ENCODE data around the gene RIMBP3C.
"Not testable (repeated sequence)": the region's sequence is repeated elsewhere in the genome, so short reads cannot be mapped to it uniquely, and the experiment has no call there.

The RIMBP3C gene

GRCh38 chr22:21573750-21574494 lies 22.7 kb upstream of the RIMBP3C start:
- no peak for DNase-seq

GRCh38 chr22:21573293-21573734 lies 22.1 kb upstream of the RIMBP3C start:
- no peak for DNase-seq

- DNase-seq = no peak
Observed at GRCh38 chr22:21571679-21572078, 20.4 kb upstream of the RIMBP3C start.

DNA sequence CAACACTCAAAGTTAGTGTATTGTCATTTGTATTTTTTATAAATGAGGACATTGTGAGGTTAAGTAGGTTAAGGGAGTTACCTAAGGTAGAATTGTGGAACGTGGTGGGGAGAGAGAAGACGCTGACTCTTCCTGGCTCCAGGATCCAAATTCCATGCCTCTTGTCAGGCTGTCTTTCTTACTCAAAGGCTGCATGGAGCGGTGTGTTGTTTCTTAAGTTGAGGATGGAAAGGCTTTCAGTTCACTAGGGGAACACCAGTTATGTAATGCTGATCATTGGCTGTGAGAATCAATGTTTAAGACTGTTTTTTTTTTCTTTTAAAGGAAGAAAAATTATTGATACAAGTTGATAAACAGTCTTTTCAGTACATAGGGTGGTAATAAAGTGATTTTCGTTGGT lies 19.1 kb upstream of the RIMBP3C start:
- no peak for DNase-seq

DNA sequence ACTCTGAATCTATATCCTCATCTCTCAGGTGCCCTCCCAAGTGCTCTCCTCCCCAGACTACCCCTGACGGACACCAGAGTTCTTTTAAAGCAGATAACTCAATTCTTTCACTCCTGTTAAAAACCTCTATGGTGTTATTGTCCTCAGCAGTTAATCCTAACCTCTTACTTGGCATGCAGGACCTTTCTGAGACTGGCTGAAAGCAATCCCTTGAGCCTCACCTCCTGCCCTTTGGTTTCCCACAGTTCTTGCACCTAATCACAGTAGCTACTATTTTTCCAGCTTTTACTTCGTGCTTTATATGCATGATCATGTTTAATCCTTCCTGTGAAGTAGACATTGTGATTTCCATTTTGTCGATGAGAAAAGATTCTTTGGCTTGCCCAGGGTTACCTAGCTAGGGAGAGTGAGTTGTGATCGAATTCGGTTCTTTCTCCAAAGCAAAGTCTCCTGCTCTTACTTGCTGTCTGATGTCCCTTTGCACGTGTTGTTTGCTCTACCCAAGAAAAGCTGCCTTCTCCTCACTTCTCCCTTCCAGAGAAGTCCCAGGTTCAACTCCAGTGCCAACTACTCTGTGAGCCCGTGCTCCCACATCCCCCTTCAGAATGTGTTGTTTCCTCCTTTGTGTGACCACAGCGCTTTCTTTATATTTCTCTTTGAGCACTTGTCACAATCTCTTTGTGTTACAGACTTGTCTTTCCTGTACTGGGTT lies 18.4 kb upstream of the RIMBP3C start:
- no peak for DNase-seq

GRCh38 chr22:21569076-21569427 lies 17.8 kb upstream of the RIMBP3C start:
- DNase-seq = not testable (repeated sequence)

GRCh38 chr22:21568347-21569075 lies 17.2 kb upstream of the RIMBP3C start:
- DNase-seq = no peak

GRCh38 chr22:21567456-21568346 lies 16.4 kb upstream of the RIMBP3C start, which contains the start of gene UBE2L3:
UBE2L3 (plus strand) TSS chr22:21567714; CDS start chr22:21567745, 31 bp downstream.
- peak; percentile 65 for DNase-seq

DNA sequence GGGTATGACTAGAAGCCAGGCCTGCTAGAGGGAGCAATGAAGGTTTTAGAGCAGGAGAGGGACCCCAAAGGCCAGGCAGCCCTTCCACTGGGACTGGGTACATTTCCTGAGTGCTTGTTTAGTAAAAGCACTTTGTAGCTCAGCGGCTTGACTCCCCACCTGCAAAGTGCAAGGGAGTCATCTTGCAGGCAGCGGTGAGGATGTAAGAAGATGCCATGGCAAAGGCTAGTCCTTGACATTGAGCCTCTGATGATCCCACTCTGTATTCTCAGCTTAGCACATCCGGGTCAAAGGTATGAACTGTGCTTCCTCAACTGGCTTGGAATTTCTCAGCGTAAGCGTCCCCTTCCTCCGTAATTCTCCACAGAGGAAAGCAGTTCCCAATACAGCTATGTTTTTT lies 13.2 kb upstream of the RIMBP3C start:
- DNase-seq = no peak

DNA sequence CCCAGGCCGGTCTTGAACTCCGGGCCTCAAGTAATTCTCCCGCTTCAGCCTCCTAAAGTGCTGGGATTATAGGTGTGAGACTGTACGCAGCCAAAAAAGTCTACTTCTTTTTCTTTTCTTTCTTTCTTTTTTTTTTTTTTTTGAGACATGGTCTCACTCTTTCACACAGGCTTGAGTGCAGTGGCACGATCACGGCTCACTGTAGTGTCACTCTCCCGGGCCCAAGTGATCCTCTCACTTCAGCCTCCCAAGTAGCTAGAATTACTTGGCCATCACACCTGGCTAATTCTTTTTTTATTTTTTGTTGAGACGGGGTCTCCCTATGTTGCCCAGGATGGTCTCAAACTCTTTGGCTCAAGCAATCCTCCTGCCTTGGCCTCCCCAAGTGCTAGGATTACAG lies 12.7 kb upstream of the RIMBP3C start:
- DNase-seq = no peak

GRCh38 chr22:21560657-21561056 lies 9.4 kb upstream of the RIMBP3C start:
- DNase-seq = not testable (repeated sequence)

DNA sequence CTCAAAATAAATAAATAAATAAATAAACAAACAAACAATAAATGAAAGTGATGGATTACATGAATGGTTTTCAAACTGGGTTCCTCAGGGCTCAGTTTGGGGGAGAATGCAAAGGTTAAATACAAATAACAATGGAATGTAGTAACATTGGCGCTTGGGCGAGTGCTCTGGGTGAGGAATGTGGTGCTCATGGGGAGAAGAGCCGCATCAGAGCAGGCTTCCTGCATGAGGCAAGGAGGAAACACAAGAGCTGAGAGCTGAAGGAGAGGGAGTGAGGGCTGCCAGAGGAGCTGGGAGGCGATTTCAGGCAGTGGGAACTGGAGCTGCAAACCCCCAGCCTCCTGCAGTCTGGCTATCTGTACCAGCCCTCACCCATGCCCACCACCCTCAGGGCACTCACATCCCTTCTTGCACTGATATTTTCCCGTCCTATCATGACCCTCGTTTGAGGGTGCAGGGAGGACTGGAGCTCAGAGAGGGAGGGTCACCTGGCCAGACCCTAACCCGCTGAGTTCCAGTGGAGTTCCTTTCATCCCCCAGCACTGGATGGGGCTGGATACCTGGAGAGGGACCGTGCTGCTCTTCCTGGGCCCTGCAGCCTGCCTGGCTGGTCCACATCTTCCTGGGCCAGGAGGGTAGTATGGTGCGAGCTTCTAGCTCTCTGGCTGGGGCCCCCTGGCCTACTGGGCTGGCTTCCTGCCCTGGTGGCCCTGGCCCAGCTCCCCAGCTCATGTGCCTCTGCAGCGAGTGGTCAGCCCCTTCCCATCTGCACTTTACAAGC lies 8.3 kb upstream of the RIMBP3C start:
- DNase-seq = not testable (repeated sequence)

DNA sequence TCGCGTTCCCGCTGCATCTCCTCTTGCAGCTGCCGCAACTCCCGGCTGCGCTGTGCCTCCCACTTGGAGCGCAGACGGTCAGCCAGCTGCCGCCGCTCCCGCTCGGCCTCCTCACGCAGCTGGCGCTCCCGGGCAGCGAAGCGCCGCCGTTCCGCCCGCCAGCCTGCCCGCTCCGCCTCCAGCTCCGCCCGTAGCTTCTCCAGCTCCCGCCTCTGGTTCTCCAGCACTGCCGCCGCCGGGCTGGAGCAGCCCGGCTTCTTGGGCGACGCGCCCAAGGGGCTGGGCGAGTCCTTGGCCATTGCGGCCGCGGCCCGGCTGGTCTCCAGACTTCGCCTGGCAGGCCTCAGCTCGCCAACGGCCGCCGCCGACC lies 598 bp downstream of the RIMBP3C start:
- not testable (repeated sequence) for DNase-seq

GRCh38 chr22:21550008-21550677 lies 1.1 kb downstream of the RIMBP3C start:
- not testable (repeated sequence) for DNase-seq

GRCh38 chr22:21549558-21549957 lies 1.7 kb downstream of the RIMBP3C start:
- not testable (repeated sequence) for DNase-seq

- not testable (repeated sequence) for DNase-seq
Observed at GRCh38 chr22:21544432-21545322, 6.6 kb downstream of the RIMBP3C start.

DNA sequence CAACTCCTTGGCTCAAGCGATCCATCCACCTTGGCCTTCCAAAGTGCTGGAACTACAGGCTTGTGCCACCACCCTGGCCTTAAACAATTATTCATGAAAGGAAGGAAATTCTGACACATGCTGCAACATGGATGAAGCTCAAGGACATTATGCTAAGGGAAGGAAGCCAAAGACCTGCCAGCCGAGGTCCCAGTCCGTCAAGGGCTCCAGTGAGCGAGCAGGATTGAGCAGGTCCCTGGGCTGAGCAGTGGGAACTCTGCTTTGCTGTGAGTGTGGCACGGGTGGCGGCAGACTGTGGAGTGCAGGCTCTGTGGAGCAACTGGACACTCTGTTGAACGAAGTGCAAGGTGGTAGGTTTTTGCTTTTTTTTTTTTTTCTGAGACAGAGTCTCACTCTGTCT lies 11.4 kb downstream of the RIMBP3C start:
- not testable (repeated sequence) for DNase-seq

DNA sequence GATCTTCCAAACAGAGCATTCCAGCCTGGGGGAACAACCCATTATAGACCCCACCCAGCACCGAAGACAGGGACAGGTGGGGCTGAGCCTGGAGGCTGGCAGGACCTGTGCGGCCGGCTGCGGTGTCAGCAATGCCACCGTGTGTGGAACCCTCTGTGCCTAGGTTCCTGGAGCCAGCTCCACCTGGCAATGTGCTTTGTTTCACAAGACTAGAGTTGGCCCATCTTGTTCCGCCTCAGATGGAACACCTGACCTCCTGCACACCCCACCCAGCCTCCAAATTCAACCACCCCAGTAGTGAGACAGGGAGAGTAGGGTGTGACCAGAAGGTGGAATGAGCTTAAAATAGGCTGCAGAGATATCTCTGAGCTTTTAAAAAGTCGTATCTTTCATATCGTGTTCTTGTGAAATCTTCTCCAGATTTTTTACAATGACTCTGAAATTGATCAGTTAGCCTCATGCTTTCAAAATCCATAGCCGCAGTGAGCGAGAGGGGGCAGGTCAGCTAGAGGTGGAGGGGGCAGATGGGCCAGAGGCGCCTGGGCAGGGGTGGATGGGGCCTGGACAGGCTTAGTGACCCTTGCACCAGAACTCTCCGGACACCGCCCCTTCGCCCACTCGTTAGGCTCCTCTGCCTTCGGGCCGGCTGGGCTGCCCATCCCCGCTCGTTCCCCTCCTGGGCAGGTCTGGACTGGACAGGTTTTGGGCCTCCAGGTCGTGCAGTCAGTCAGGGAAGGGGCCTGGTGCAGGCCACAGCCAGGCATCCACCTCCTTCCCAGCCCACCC lies 18.2 kb downstream of the RIMBP3C start:
- DNase-seq = not testable (repeated sequence)

DNA sequence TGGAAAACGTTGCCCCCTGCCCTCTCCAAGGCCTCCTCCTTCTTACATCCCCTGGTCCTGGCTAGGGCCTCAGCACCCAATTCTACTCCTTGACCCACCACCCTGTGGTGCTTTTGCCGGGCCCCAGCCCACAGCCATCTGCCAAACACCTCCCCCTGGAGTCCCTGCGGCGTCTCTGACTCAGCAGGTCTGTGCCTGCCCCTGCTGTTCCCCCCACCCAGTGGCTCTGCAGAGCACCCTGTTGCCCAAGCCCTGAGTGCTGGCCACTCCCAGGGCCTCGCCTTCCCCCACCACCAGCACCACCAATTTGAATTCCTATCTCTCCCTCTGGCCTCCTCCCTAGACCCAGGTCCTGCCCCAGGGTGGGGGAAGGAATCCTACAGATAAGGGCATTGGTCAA lies 19.7 kb downstream of the RIMBP3C start:
- not testable (repeated sequence) for DNase-seq
